Measurements from ENCODE around the gene PAPOLB.

The PAPOLB gene

DNA sequence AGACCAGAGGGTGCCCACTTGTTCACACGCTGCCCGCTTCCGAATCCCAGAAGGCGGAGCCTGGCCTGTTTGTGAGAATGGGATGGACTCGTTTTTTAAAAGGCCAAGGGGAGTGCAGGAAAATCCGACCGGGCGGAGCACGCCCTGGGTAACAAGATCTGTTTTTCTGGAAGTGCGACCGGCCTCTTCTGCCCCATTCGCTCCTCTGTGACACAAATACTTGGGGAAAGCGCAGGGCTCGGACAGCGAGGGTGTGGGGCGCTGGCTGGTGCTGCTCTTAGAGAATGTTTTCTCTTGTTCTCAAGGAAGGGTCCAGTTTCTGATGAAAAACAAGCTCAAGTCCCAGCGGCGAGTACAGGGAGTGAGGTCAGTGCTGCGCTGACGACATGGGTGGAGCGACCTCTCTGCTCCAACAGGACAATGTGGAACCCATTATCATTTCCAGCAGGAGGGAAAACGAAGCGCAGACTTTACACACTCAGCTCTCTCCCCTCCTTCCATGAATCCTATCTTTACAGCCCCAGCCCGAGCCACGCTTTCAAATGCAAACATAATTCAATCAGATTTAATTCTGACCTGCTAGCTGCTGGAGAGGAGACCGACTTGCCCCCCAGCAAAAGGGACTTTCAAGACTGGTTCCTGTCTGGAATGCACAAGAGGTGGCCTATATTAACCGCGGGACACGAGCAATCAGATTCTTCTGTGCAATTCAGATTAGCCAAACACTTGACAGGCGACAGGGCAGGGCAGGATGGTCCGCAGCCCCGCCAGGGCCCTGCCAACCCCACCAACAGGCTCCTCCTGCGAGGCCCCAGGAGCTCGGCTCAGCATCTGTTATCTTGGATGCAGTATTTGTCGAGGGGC is 20.6 kb upstream of the PAPOLB start:
- peak; percentile 84 for ATAC-seq
- no peak for TF ChIP-seq TOX (CRISPR knock-in tag; IDR thresholded peaks at IDR 0.05; ENCODE audit: borderline replicate concordance)
- peak; percentile 19; the same call in 1 of the 2 replicates for TF ChIP-seq ZNF70 (CRISPR knock-in tag; IDR thresholded peaks at IDR 0.05)
- 0 out of 2 replicates have a peak, but pooled peaks have one; percentile 2 for TF ChIP-seq ZFP3 (CRISPR knock-in tag; IDR thresholded peaks at IDR 0.05)

DNA sequence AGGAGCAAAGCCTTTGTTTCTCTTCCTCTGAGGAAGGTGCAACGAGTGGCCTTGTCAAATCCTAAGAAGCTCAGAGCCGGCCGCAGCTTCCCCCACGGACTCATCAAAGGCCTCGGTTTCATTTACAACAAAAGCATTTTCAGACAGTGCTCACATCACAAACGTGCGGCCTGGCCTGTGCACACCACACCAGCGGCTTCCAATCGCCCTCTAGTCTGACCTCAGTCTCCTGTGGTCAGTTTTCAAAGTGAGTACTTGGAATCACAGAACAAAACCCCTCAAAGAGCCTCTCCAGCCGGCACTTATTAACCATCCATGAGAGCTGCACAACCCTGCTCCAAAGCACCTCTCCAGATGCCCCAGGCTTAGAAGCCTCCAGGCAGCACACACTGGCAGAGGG is 18.4 kb upstream of the PAPOLB start:
- TF ChIP-seq ARNTL (CRISPR knock-in tag; IDR thresholded peaks at IDR 0.05; ENCODE audit: borderline replicate concordance, low read depth) (no peak), CREB5 (CRISPR knock-in tag; IDR thresholded peaks at IDR 0.05; ENCODE audit: low read depth) (no peak), CSDC2 (CRISPR knock-in tag; IDR thresholded peaks at IDR 0.05) (no peak), ZNF70 (CRISPR knock-in tag; IDR thresholded peaks at IDR 0.05) (no peak), ZFP3 (CRISPR knock-in tag; IDR thresholded peaks at IDR 0.05) (no peak), ZC3H10 (CRISPR knock-in tag; IDR thresholded peaks at IDR 0.05) (no peak), ZNF565 (CRISPR knock-in tag; conservative IDR thresholded peaks at IDR 0.05; ENCODE audit: low read depth) (no peak), RARB (CRISPR knock-in tag; IDR thresholded peaks at IDR 0.05) (no peak), TCF4 (CRISPR knock-in tag; IDR thresholded peaks at IDR 0.05; ENCODE audit: borderline replicate concordance) (no peak), ISL1 (CRISPR knock-in tag; IDR thresholded peaks at IDR 0.05) (no peak), TOX (CRISPR knock-in tag; IDR thresholded peaks at IDR 0.05; ENCODE audit: borderline replicate concordance) (no peak), ZFP30 (CRISPR knock-in tag; IDR thresholded peaks at IDR 0.05) (no peak), PPARA (CRISPR knock-in tag; IDR thresholded peaks at IDR 0.05; ENCODE audit: borderline replicate concordance) (no peak), TSHZ2 (CRISPR knock-in tag; IDR thresholded peaks at IDR 0.05) (no peak), ESRRG (CRISPR knock-in tag; IDR thresholded peaks at IDR 0.05) (no peak), POU6F1 (CRISPR knock-in tag; IDR thresholded peaks at IDR 0.05; ENCODE audit: borderline replicate concordance, low read depth) (no peak), GLIS3 (CRISPR knock-in tag; IDR thresholded peaks at IDR 0.05) (no peak)
- TF ChIP-seq, protein P1, sequence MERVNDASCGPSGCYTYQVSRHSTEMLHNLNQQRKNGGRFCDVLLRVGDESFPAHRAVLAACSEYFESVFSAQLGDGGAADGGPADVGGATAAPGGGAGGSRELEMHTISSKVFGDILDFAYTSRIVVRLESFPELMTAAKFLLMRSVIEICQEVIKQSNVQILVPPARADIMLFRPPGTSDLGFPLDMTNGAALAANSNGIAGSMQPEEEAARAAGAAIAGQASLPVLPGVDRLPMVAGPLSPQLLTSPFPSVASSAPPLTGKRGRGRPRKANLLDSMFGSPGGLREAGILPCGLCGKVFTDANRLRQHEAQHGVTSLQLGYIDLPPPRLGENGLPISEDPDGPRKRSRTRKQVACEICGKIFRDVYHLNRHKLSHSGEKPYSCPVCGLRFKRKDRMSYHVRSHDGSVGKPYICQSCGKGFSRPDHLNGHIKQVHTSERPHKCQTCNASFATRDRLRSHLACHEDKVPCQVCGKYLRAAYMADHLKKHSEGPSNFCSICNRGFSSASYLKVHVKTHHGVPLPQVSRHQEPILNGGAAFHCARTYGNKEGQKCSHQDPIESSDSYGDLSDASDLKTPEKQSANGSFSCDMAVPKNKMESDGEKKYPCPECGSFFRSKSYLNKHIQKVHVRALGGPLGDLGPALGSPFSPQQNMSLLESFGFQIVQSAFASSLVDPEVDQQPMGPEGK (CRISPR knock-in tag; IDR thresholded peaks at IDR 0.05; ENCODE audit: borderline replicate concordance), result no peak
- ATAC-seq, result no peak

- ATAC-seq, result no peak
- TF ChIP-seq TSHZ2 (CRISPR knock-in tag; IDR thresholded peaks at IDR 0.05), result no peak
- no peak for TF ChIP-seq OSR1 (CRISPR knock-in tag; IDR thresholded peaks at IDR 0.05)
- no peak for TF ChIP-seq TCF4 (CRISPR knock-in tag; IDR thresholded peaks at IDR 0.05; ENCODE audit: borderline replicate concordance)
- no peak for TF ChIP-seq ZNF565 (CRISPR knock-in tag; conservative IDR thresholded peaks at IDR 0.05; ENCODE audit: low read depth)
- no peak for TF ChIP-seq CSDC2 (CRISPR knock-in tag; IDR thresholded peaks at IDR 0.05)
- TF ChIP-seq TOX (CRISPR knock-in tag; IDR thresholded peaks at IDR 0.05; ENCODE audit: borderline replicate concordance), result no peak
- TF ChIP-seq BACH2 (CRISPR knock-in tag; IDR thresholded peaks at IDR 0.05; ENCODE audit: borderline replicate concordance), result no peak
- no peak for TF ChIP-seq SNAI2 (CRISPR knock-in tag; IDR thresholded peaks at IDR 0.05)
- TF ChIP-seq PPARA (CRISPR knock-in tag; IDR thresholded peaks at IDR 0.05; ENCODE audit: borderline replicate concordance), result no peak
- TF ChIP-seq ZC3H10 (CRISPR knock-in tag; IDR thresholded peaks at IDR 0.05), result no peak
- TF ChIP-seq, protein P1 (CRISPR knock-in tag; IDR thresholded peaks at IDR 0.05; ENCODE audit: borderline replicate concordance), result no peak
- no peak for TF ChIP-seq RARB (CRISPR knock-in tag; IDR thresholded peaks at IDR 0.05)
- no peak for TF ChIP-seq GLIS3 (CRISPR knock-in tag; IDR thresholded peaks at IDR 0.05)
- no peak for TF ChIP-seq ZNF8 (CRISPR knock-in tag; IDR thresholded peaks at IDR 0.05)
- no peak for TF ChIP-seq ESRRG (CRISPR knock-in tag; IDR thresholded peaks at IDR 0.05)
These were observed 17.7 kb upstream of the PAPOLB start for GRCh38 chr7:4879396-4880081.

All from SK-N-SH treated with all-trans-retinoic acid at 6 μM for 48 hours (cell line).